Loucy (cell line): ENCODE measurements around the gene CSF1.

ENCODE experiments used
- CTCF ChIP-seq: fragments of 200-600 bp; sonication (generic); conservative IDR thresholded peaks from 2 replicates; pipeline ENCODE4 v1.5.1; 2014; ENCODE audit warnings: mild to moderate bottlenecking, antibody characterized with exemption, low read length
- EZH2phosphoT487 ChIP-seq: fragments of 200-600 bp; IDR thresholded peaks from 2 replicates; pipeline ENCODE4 v1.6.1; 2018; ENCODE audit warnings: antibody characterized with exemption, mild to moderate bottlenecking, moderate library complexity, borderline replicate concordance

- TF ChIP-seq CTCF (no peak), EZH2phosphoT487 (no peak)
Observed at GRCh38 chr1:109969146-109969829, 58.6 kb downstream of the CSF1 start.
